H9 (cell line): ENCODE measurements around the gene ETV2. TPM values are rescaled to one million over a fixed set of nuclear protein-coding genes. Genes with fewer than 3 reads are reported as not detected.

Source experiments
- DNase-seq: peaks from one replicate; pipeline ENCODE4 v3.0.0-alpha.2; 2017
- H2AFZ ChIP-seq: one replicate; pipeline ENCODE4 v1.6.1; 2013; ENCODE audit warnings: mild to moderate bottlenecking, low read length, control low read depth, moderate library complexity
- H2AK5ac ChIP-seq: 2 replicates; pipeline ENCODE4 v1.6.1; 2013; ENCODE audit warnings: low read length, control low read depth, mixed read lengths; ENCODE audit not compliant: insufficient read length
- H2BK120ac ChIP-seq: one replicate; pipeline ENCODE4 v1.6.1; 2013; ENCODE audit warnings: low read depth, mild to moderate bottlenecking, low read length, control low read depth, inconsistent platforms; ENCODE audit not compliant: poor library complexity, severe bottlenecking
- H2BK12ac ChIP-seq: 2 replicates; pipeline ENCODE4 v1.6.1; 2013; ENCODE audit warnings: low read length, control low read depth, mixed read lengths, low read depth; ENCODE audit not compliant: insufficient read length
- H2BK15ac ChIP-seq: 2 replicates; pipeline ENCODE4 v1.6.1; 2013; ENCODE audit warnings: low read depth, low read length, control low read depth
- H2BK20ac ChIP-seq: one replicate; pipeline ENCODE4 v1.6.1; 2013; ENCODE audit warnings: low read depth, mild to moderate bottlenecking, low read length, control low read depth, inconsistent platforms; ENCODE audit not compliant: poor library complexity, severe bottlenecking
- H2BK5ac ChIP-seq: 2 replicates; pipeline ENCODE4 v1.6.1; 2013; ENCODE audit warnings: low read length, control low read depth, mixed read lengths; ENCODE audit not compliant: insufficient read length
- H3K14ac ChIP-seq: 2 replicates; pipeline ENCODE4 v1.6.1; 2013; ENCODE audit warnings: low read length, control low read depth; ENCODE audit not compliant: insufficient read depth
- H3K18ac ChIP-seq: 2 replicates; pipeline ENCODE4 v1.6.1; 2013; ENCODE audit warnings: low read depth, mild to moderate bottlenecking, mixed read lengths, low read length, control low read depth; ENCODE audit not compliant: insufficient read length
- H3K23ac ChIP-seq: 2 replicates; pipeline ENCODE4 v1.6.1; 2013; ENCODE audit warnings: low read length, control low read depth, mixed read lengths, low read depth; ENCODE audit not compliant: insufficient read length
- H3K23me2 ChIP-seq: 2 replicates; pipeline ENCODE4 v1.6.1; 2013; ENCODE audit warnings: low read depth, mild to moderate bottlenecking, mixed read lengths, low read length, control low read depth; ENCODE audit not compliant: insufficient read length, poor library complexity, severe bottlenecking
- H3K27ac ChIP-seq: 2 replicates; pipeline ENCODE4 v1.5.1; 2013; ENCODE audit warnings: low read length, control low read depth, mixed read lengths, low read depth; ENCODE audit not compliant: insufficient read length
- H3K27me3 ChIP-seq: 2 replicates; pipeline ENCODE4 v1.6.1; 2013; ENCODE audit warnings: low read length, control low read depth, inconsistent platforms; ENCODE audit not compliant: insufficient read depth
- H3K4ac ChIP-seq: 2 replicates; pipeline ENCODE4 v1.6.1; 2013; ENCODE audit warnings: low read depth, mild to moderate bottlenecking, control low read depth, inconsistent platforms, low read length, moderate library complexity
- H3K4me1 ChIP-seq: 2 replicates; pipeline ENCODE4 v1.6.1; 2013; ENCODE audit warnings: low read length, control low read depth, inconsistent platforms; ENCODE audit not compliant: insufficient read depth
- H3K4me2 ChIP-seq: 2 replicates; pipeline ENCODE4 v1.6.1; 2013; ENCODE audit warnings: low read length, control low read depth, mixed read lengths; ENCODE audit not compliant: insufficient read length, insufficient read depth
- H3K56ac ChIP-seq: 2 replicates; pipeline ENCODE4 v1.6.1; 2013; ENCODE audit warnings: low read depth, mild to moderate bottlenecking, mixed read lengths, low read length, control low read depth; ENCODE audit not compliant: insufficient read length
- H3K79me1 ChIP-seq: 2 replicates; pipeline ENCODE4 v1.6.1; 2013; ENCODE audit warnings: low read depth, mild to moderate bottlenecking, moderate library complexity, low read length, control low read depth, inconsistent platforms; ENCODE audit not compliant: insufficient read depth, poor library complexity, severe bottlenecking
- H3K79me2 ChIP-seq: 2 replicates; pipeline ENCODE4 v1.6.1; 2013; ENCODE audit warnings: low read length, control low read depth, inconsistent platforms; ENCODE audit not compliant: insufficient read depth
- H3K9ac ChIP-seq: 2 replicates; pipeline ENCODE4 v1.6.1; 2013; ENCODE audit warnings: low read length, control low read depth, mixed read lengths; ENCODE audit not compliant: insufficient read length; ENCODE audit errors: extremely low read depth
- H3K9me3 ChIP-seq: one replicate; pipeline ENCODE4 v1.6.1; 2013; ENCODE audit warnings: low read depth, low read length, inconsistent platforms; ENCODE audit not compliant: control insufficient read depth
- H3T11ph ChIP-seq: one replicate; pipeline ENCODE4 v1.6.1; 2013; ENCODE audit warnings: mild to moderate bottlenecking, low read length, control low read depth, inconsistent platforms
- H4K20me1 ChIP-seq: one replicate; pipeline ENCODE4 v1.6.1; 2013; ENCODE audit not compliant: control insufficient read depth, insufficient read length, insufficient read depth
- H4K5ac ChIP-seq: 2 replicates; pipeline ENCODE4 v1.6.1; 2013; ENCODE audit warnings: low read depth, mild to moderate bottlenecking, mixed read lengths, low read length, control low read depth; ENCODE audit not compliant: insufficient read length
- H4K8ac ChIP-seq: replicated peaks from 2 replicates; pipeline ENCODE4 v1.6.1; 2013; ENCODE audit warnings: low read length, control low read depth, mixed read lengths, low read depth; ENCODE audit not compliant: insufficient read length
- H4K91ac ChIP-seq: 2 replicates; pipeline ENCODE4 v1.6.1; 2013; ENCODE audit warnings: low read depth, mild to moderate bottlenecking, moderate library complexity, mixed read lengths, low read length, control low read depth; ENCODE audit not compliant: insufficient read length
- H3K27ac Mint-ChIP-seq, 3 experiments: 2 replicates in 2 of 3; 3 replicates in 1 of 3; pipeline ENCODE4 v1.8.0; 2020 to 2021; ENCODE audit warnings: mixed read lengths in 3 of 3, mild to moderate bottlenecking in 1 of 3, moderate library complexity in 1 of 3
- H3K27me3 Mint-ChIP-seq: 2 replicates; pipeline ENCODE4 v1.8.0; 2021; ENCODE audit warnings: low read depth, mild to moderate bottlenecking, moderate library complexity, mixed read lengths
- H3K36me3 Mint-ChIP-seq, 3 experiments: 2 replicates in 2 of 3; 3 replicates in 1 of 3; pipeline ENCODE4 v1.8.0; 2020 to 2021; ENCODE audit warnings: low read depth in 3 of 3, mixed read lengths in 3 of 3; ENCODE audit not compliant: insufficient read depth in 1 of 3
- H3K4me1 Mint-ChIP-seq, 2 experiments: 2 replicates each; pipeline ENCODE4 v1.8.0; 2020; ENCODE audit warnings: mixed read lengths in 2 of 2
- H3K4me3 Mint-ChIP-seq, 2 experiments: 2 replicates in 1 of 2; 3 replicates in 1 of 2; pipeline ENCODE4 v1.8.0; 2020 to 2021; ENCODE audit warnings: mild to moderate bottlenecking in 2 of 2, mixed read lengths in 2 of 2, moderate library complexity in 1 of 2
- H3K9me3 Mint-ChIP-seq, 2 experiments: 2 replicates in 1 of 2; 3 replicates in 1 of 2; pipeline ENCODE4 v1.8.0; 2020; ENCODE audit warnings: mild to moderate bottlenecking in 2 of 2, mixed read lengths in 2 of 2, moderate library complexity in 1 of 2
- CTCF ChIP-seq: fragments of 200-600 bp; sonication (generic); conservative IDR thresholded peaks from 3 replicates; pipeline ENCODE4 v1.8.0; 2021; ENCODE audit warnings: antibody characterized with exemption, mild to moderate bottlenecking
- WGBS: extraction: QIAGEN DNeasy Blood & Tissue Kit; methylation state at CpG from one replicate; pipeline ENCODE4 v1.1.7; 2013; ENCODE audit warnings: missing lambda C conversion rate, low lambda C conversion rate, mixed read lengths; ENCODE audit not compliant: insufficient read length; ENCODE audit errors: extremely low coverage; 5-methylcytosine and 5-hydroxymethylcytosine counted together
- total RNA-seq: library from RNA; stranded (reverse); gene quantifications from 2 replicates; pipeline ENCODE4 v1.2.1, GENCODE V29; 2021

Gene ETV2
- total RNA-seq, 1 experiment from 2014 or later, result 1.9 TPM

- Histone ChIP-seq H3K27me3 (no peaks in the 10 kb centered on the region; the same call in 1 of the 2 replicates), H4K5ac (no peak overlapping the region), H4K91ac (no peak overlapping the region), H3K4me2 (peak overlapping the region; percentile 22), H2BK12ac (no peak overlapping the region), H3K23ac (no peak overlapping the region), H3T11ph (no peak overlapping the region), H3K9ac (no peak overlapping the region), H3K14ac (no peak overlapping the region), H2BK120ac (no peak overlapping the region), H4K20me1 (no peaks in the 10 kb centered on the region), H3K18ac (peak overlapping the region; percentile 46), H3K27ac (no peak overlapping the region), H3K4ac (peak overlapping the region; percentile 18; the same call in 1 of the 2 replicates), H4K8ac (no peak overlapping the region), H3K79me1 (no peaks in the 10 kb centered on the region), H3K4me1 (peaks cover 10% of the 10 kb centered on the region; the same call in 1 of the 2 replicates), H3K79me2 (no peaks in the 10 kb centered on the region), H3K9me3 (no peaks in the 10 kb centered on the region), H2BK15ac (no peak overlapping the region), H2AFZ (no peak overlapping the region), H2AK5ac (no peak overlapping the region), H3K56ac (no peak overlapping the region), H3K23me2 (peaks cover 15% of the 10 kb centered on the region), H2BK5ac (no peak overlapping the region), H2BK20ac (peak overlapping the region; percentile 78)
- H3K4me1 Mint-ChIP-seq, result peaks cover 34 to 42% of the 10 kb centered on the region in 2 experiments
- H3K27ac Mint-ChIP-seq, result no peak overlapping the region
- peak; percentile 39 for DNase-seq
- no peaks in the 10 kb centered on the region; a peak in 1 of 5 replicates for H3K9me3 Mint-ChIP-seq
- H3K27me3 Mint-ChIP-seq, result peaks cover 24% of the 10 kb centered on the region
- peak overlapping the region; percentile 66 to 91 for H3K4me3 Mint-ChIP-seq
- no CpG with 5 or more reads among the region's 10 CpGs for WGBS
- no peak for TF ChIP-seq CTCF
- H3K36me3 Mint-ChIP-seq, result peaks cover 0 to 9% (median 6%) of the 10 kb centered on the region in 3 experiments; a peak in 5 of 7 replicates
Observed at GRCh38 chr19:35642312-35642711, 767 bp downstream of the ETV2 start.
